Keratinocyte (primary cell): Measurements from ENCODE around the gene GINS2. TPM values are rescaled to one million over a fixed set of nuclear protein-coding genes. Genes with fewer than 3 reads are reported as not detected.

ENCODE experiments used
- DNase-seq: peaks from one replicate; pipeline ENCODE4 v3.0.0-alpha.2; 2011; ENCODE audit warnings: low read depth, missing footprints, low spot score
- FAIRE-seq: peaks from 2 replicates; lab custom pipeline; 2011; peaks lifted over from hg19 to GRCh38; lab: Jason Lieb, UNC
- H2AFZ ChIP-seq: 2 replicates; pipeline ENCODE4 v1.6.0; 2012; ENCODE audit warnings: low read length, control low read depth, inconsistent platforms; ENCODE audit not compliant: control insufficient read depth
- H3K27ac ChIP-seq: 2 replicates; pipeline ENCODE4 v1.5.1; 2011; ENCODE audit warnings: low read length; ENCODE audit not compliant: control insufficient read depth, insufficient read depth
- H3K27me3 ChIP-seq: 3 replicates; pipeline ENCODE4 v1.6.0; 2011; ENCODE audit warnings: low read length; ENCODE audit not compliant: control insufficient read depth, insufficient read depth; ENCODE audit errors: extremely low read depth
- H3K36me3 ChIP-seq, 2 experiments: 2 replicates in 1 of 2; 3 replicates in 1 of 2; pipeline ENCODE4 v1.5.1; 2011; ENCODE audit warnings: low read length in 2 of 2, mild to moderate bottlenecking in 1 of 2; ENCODE audit not compliant: control insufficient read depth in 2 of 2, insufficient read depth in 2 of 2; ENCODE audit errors: extremely low read depth in 1 of 2
- H3K4me1 ChIP-seq: 3 replicates; pipeline ENCODE4 v1.5.1; 2011; ENCODE audit warnings: low read length; ENCODE audit not compliant: control insufficient read depth, insufficient read depth; ENCODE audit errors: extremely low read depth
- H3K4me2 ChIP-seq: 3 replicates; pipeline ENCODE4 v1.6.0; 2011; ENCODE audit warnings: low read depth, low read length; ENCODE audit not compliant: control insufficient read depth, insufficient read depth; ENCODE audit errors: extremely low read depth
- H3K4me3 ChIP-seq, 3 experiments: fragments of 200-600 bp in 1 of 3; sonication (generic) in 1 of 3; 2 replicates in 2 of 3; 3 replicates in 1 of 3; pipeline ENCODE4 v1.5.1; 2011 to 2016; ENCODE audit warnings: low read length in 3 of 3, mild to moderate bottlenecking in 3 of 3, control low read depth in 2 of 3, inconsistent platforms in 1 of 3, low read depth in 1 of 3, mixed read lengths in 1 of 3, mixed run types in 1 of 3, moderate library complexity in 1 of 3; ENCODE audit not compliant: control insufficient read depth in 2 of 3, insufficient read depth in 2 of 3; ENCODE audit errors: extremely low read depth in 1 of 3
- H3K79me2 ChIP-seq: 2 replicates; pipeline ENCODE4 v1.6.0; 2012; ENCODE audit warnings: low read length; ENCODE audit not compliant: control insufficient read depth, insufficient read depth
- H3K9ac ChIP-seq: 3 replicates; pipeline ENCODE4 v1.6.0; 2011; ENCODE audit warnings: low read length; ENCODE audit not compliant: control insufficient read depth, insufficient read depth; ENCODE audit errors: extremely low read depth
- H3K9me1 ChIP-seq: 3 replicates; pipeline ENCODE4 v1.6.0; 2011; ENCODE audit warnings: low read length; ENCODE audit not compliant: control insufficient read depth, insufficient read depth; ENCODE audit errors: extremely low read depth
- H3K9me3 ChIP-seq: 2 replicates; pipeline ENCODE4 v1.5.1; 2012; ENCODE audit warnings: low read depth, low read length; ENCODE audit not compliant: control insufficient read depth
- H4K20me1 ChIP-seq: 3 replicates; pipeline ENCODE4 v1.6.0; 2011; ENCODE audit warnings: low read length; ENCODE audit not compliant: control insufficient read depth, insufficient read depth; ENCODE audit errors: extremely low read depth
- CTCF ChIP-seq, 3 experiments: IDR thresholded peaks in 1 of 3; conservative IDR thresholded peaks in 1 of 3; optimal IDR thresholded peaks in 1 of 3; 2 replicates in 2 of 3; 3 replicates in 1 of 3; pipeline versions ENCODE3 to v1.5.1; 2011; ENCODE audit warnings: low read length in 3 of 3, mild to moderate bottlenecking in 3 of 3, moderate library complexity in 2 of 3, control low read depth in 1 of 3, inconsistent platforms in 1 of 3; ENCODE audit not compliant: insufficient read depth in 2 of 3; ENCODE audit errors: extremely low read depth in 1 of 3
- EZH2 ChIP-seq: IDR thresholded peaks from one replicate; pipeline ENCODE4 v1.6.1; 2012; ENCODE audit warnings: inconsistent platforms, mild to moderate bottlenecking, low read length, moderate library complexity
- dilution Hi-C: fragments of 300-500 bp; cut with MboI; formaldehyde crosslinking; loops from one replicate; pipeline ENCODE4 v1.7.0; 2020; ENCODE audit warnings: low sequenced_read_pairs; ENCODE audit not compliant: extremely low pct_ligation_motif_present
- polyA plus RNA-seq, 5 experiments: library from polyadenylated mRNA; depleted of rRNA in 3 of 5; stranded (reverse) in 3 of 5; stranded (forward) in 1 of 5; unstranded in 1 of 5; fragments of >200 nt; gene quantifications; 1 replicate in 1 of 5; 2 replicates in 3 of 5; 3 replicates in 1 of 5; pipeline versions ENCODE4 v1.2.1 to v1.2.3, GENCODE V29; 2011 to 2012; ENCODE audit warnings: missing spikeins in 2 of 5, low read depth in 1 of 5, low replicate concordance in 1 of 5

GINS2 gene
- polyA plus RNA-seq, 1 donor (not counting 4 experiments of a cell fraction or from before 2014, with no cell fraction given): 11.2 TPM

- no peak overlapping the region for H3K9ac ChIP-seq
- no peak overlapping the region for H3K4me3 ChIP-seq
- H2AFZ ChIP-seq: no peak overlapping the region
- no peak overlapping the region for H3K27ac ChIP-seq
- H3K79me2 ChIP-seq: no peaks in the 10 kb centered on the region
- H3K9me3 ChIP-seq: no peaks in the 10 kb centered on the region
- H3K9me1 ChIP-seq: no peaks in the 10 kb centered on the region
- H3K36me3 ChIP-seq: peaks cover 2 to 37% of the 10 kb centered on the region in 2 experiments
- dilution Hi-C loops: no loop called here
- DNase-seq (no peak), FAIRE-seq (no peak)
- H3K4me1 ChIP-seq: no peaks in the 10 kb centered on the region
- TF ChIP-seq CTCF (optimal IDR thresholded peaks at IDR 0.05 in 1 of 3, IDR thresholded peaks at IDR 0.05 in 1 of 3, conservative IDR thresholded peaks at IDR 0.05 in 1 of 3; ENCODE audit: extremely low read depth in 1 of 3, insufficient read depth in 2 of 3, low read length in 3 of 3) (no peak), EZH2 (no peak)
- no peak overlapping the region for H3K4me2 ChIP-seq
- H4K20me1 ChIP-seq: peaks cover 3% of the 10 kb centered on the region
- H3K27me3 ChIP-seq: no peaks in the 10 kb centered on the region
Observed at GRCh38 chr16:85659336-85659735, 29.4 kb downstream of the GINS2 start.

DNA sequence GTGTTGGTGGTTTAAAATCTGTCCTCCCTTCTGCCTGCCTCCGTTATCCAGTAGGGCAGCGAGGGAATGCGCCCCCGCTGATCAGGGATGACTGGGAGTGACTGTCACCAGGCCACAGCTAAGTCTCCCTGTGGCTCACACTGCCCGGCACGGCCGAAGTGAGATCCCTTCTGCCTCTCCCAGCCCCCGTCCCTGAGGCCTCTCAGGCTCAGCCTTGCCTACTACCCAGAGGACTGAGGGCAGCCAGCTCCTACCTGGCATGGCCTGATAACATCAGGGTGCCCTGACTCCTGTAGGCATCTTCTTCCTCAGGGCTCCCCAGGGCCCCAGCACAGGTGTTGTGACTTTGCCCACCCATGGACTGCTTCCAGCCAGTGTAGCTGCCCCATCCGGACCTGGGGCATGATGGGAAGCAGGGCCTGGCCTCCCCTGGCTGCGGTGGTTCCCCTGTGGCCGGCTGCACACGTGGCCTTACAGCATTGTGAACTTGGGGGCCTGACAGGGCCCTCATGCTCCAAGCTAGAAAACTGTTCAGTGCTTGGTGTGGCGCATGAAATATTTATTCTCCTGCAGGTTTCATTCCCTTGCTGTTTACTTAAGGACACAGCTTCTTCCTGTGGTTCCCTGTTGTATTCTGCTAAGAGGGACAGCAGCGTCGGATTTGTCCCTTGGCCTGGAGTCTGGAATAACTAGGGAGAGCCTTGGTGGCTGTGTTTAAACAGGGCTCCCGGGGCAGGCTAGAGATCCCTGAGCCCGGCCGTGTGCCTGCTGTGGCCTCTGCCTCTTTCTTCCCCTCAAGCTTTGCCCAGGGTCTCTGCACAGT lies 30.0 kb downstream of the GINS2 start:
- Histone ChIP-seq H3K4me2 (no peak overlapping the region), H3K79me2 (no peaks in the 10 kb centered on the region), H3K9me1 (no peaks in the 10 kb centered on the region), H3K4me1 (no peaks in the 10 kb centered on the region), H3K9ac (no peak overlapping the region), H3K27me3 (no peaks in the 10 kb centered on the region), H3K4me3 (no peak overlapping the region), H2AFZ (no peak overlapping the region), H3K9me3 (no peaks in the 10 kb centered on the region), H3K36me3 (peaks cover 2 to 35% of the 10 kb centered on the region in 2 experiments), H3K27ac (no peak overlapping the region), H4K20me1 (peaks cover 3% of the 10 kb centered on the region)
- no peak for TF ChIP-seq EZH2
- no peak for TF ChIP-seq CTCF (optimal IDR thresholded peaks at IDR 0.05 in 1 of 3, IDR thresholded peaks at IDR 0.05 in 1 of 3, conservative IDR thresholded peaks at IDR 0.05 in 1 of 3; ENCODE audit: extremely low read depth in 1 of 3, insufficient read depth in 2 of 3, low read length in 3 of 3)
- DNase-seq (no peak), FAIRE-seq (no peak)
- dilution Hi-C loops: no loop called here
